Right lobe of liver (tissue), 4 donors: Measurements from ENCODE around the gene AGO4.

ENCODE experiments used
- CTCF ChIP-seq, 4 donors: fragments of 200-600 bp in 3 of 4; fragments of 450-650 bp in 1 of 4; IDR thresholded peaks; one replicate each; pipeline versions ENCODE4 v1.5.1 to v1.8.0; 2016 to 2022; ENCODE audit warnings: antibody characterized with exemption in 4 of 4, mild to moderate bottlenecking in 2 of 4
- POLR2A ChIP-seq: fragments of 450-650 bp; IDR thresholded peaks from one replicate; pipeline ENCODE4 v1.6.1; 2017; ENCODE audit warnings: antibody characterized with exemption, mild to moderate bottlenecking
- donor health status: DM: no; HTN: no; CAD: no.
- donor health status: DM: no; HTN: no; CAD: no.
- donor health status: DM: no; HTN: yes; CAD: no.

- TF ChIP-seq CTCF (IDR thresholded peaks at IDR 0.05) (no peak), POLR2A (no peak)
Observed at GRCh38 chr1:35808450-35809113, 766 bp downstream of the AGO4 start.
